HPDE6-E6E7 (cell line): ENCODE data around the gene TFCP2L1.

Source experiments
- DNase-seq: peaks from one replicate; pipeline ENCODE4 v3.0.0; 2011; ENCODE audit warnings: missing footprints; ENCODE audit errors: extremely low spot score

TFCP2L1 gene

DNA sequence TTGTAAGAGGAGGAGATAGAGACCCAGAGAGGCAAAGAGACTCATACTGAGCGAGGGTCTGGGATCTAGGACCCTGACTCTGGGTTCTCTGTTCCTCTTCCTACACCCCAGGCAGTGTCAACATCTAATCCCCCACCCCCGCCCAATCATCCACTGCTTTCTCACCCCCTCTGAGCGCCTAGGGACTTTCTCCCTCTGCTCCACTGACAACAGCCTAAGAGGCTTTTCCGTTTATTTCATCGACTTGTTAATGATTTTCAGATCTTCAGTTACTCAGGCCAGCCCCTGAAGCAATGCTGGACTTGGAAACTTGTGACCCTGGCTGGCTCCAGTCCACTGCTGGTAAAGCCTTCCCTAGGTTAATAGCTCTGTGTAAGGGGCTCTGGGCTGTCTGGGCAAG lies 65.1 kb downstream of the TFCP2L1 start:
- DNase-seq, result no peak

DNA sequence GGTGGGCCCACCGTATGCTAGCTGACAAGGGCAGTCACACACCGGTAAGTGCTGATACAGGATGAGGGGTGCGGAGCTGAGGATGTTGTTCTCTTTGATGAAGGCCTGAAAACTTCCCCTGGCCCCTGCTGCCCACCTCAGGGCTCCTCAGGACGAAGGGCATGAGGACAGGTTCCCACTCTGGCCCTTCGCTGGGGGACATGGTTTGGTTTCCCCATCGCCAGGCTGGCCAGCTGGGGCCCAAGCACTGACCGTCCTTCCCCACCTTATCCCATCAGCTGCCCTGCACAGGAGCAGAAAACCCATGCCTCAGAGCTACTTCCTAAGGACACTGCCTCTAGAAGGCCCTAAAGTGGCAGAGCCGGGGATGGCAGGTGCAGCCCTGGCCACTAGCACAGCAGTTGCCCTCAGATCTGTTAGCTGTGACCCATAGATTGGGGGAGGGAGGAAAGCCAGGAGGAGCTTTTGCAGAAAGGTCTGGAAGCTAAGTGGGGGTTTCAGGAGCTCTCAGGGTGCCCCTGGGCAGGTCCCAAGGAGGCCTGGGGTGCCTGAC lies 66.5 kb downstream of the TFCP2L1 start:
- no peak for DNase-seq

- DNase-seq, result no peak
Measured at GRCh38 chr2:121217627-121218026, 67.4 kb downstream of the TFCP2L1 start.

DNA sequence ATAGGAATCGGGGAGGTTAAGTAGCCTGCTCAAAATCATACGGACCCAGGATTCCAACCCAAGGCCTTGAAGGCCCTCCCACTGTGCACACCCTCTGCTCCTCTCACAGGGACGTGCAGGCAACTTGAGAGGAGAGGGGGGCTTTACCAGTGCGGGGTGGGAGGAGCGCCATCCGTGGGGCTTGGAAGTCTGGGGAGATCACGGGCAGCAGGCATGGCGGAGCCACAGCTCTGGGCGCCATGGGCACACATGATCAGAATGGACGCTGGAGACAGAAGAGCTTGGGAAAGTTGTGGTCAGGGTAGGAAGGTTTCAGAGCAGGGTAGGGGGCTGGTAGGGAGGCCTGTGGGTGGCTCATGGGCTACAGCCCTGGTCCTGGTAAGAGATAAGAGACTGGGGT lies 70.7 kb downstream of the TFCP2L1 start:
- no peak for DNase-seq

DNA sequence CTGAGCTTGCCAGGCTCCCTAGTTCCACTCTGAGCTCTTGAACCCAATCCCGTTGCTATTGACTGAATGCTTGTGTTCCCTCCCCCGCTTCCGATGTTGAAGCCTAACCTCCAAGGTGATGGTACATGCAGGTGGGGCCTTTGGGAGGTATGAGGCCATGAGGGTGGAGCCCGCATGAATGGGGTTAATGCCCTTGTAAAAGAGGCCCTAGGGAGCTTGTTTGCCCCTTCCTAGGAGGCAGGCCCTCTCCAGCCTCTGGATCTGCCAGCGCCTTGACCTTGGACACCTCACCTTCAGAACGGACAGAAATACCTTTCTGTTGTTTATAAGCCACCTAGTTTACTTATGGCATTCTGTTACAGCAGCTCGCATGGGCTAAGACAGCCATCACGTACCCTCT lies 71.6 kb downstream of the TFCP2L1 start:
- DNase-seq, result no peak

- no peak for DNase-seq
Measured at GRCh38 chr2:121212661-121213325, 72.2 kb downstream of the TFCP2L1 start.

GRCh38 chr2:121211689-121212151 lies 73.3 kb downstream of the TFCP2L1 start:
- peak; percentile 52 for DNase-seq

DNA sequence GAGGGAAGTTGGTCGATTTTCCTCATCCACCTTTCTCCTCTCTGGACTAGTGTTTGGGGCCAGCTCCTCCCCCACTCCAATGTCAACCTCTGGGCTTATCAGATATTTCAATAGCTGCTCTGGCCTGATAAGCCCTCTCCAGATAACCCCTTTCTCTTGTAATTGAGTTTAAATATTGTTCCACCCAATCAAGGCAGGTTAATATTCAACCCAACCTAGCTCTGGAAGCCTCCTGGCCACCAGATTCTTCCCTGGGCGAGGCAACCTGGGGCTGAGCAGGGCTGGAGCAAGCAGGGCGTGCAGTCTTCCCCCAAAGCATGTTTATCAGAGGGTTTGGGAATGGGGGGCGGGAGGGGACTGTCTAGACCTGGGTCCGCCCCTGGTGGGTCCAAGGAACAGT lies 73.8 kb downstream of the TFCP2L1 start:
- DNase-seq, result no peak

DNA sequence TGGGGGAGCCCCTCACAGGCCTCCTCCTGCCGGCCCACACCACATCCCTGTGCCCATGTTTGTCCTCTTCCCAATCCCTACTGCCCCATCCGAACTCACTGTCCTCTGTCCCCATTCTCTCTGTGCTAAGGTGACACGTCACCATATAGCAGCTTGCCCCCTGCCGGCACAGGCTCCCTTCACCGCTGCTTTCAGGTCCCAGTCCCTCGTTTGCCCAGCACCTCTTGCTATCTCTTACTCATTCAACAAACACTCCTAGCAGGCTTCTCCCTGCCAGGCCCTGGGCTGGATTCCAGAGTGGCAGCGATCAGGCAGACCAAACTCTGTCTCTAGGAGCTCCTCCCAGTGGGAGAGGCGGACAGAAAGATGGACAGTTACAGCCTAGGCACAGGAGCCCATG lies 74.3 kb downstream of the TFCP2L1 start:
- peak; percentile 15 for DNase-seq

GRCh38 chr2:121209014-121209610 lies 75.9 kb downstream of the TFCP2L1 start:
- DNase-seq, result no peak

- DNase-seq, result no peak
Measured at GRCh38 chr2:121207494-121207893, 77.5 kb downstream of the TFCP2L1 start.

- no peak for DNase-seq
Measured at GRCh38 chr2:121205321-121205942, 79.6 kb downstream of the TFCP2L1 start.

- no peak for DNase-seq
Measured at GRCh38 chr2:121203591-121204249, 81.3 kb downstream of the TFCP2L1 start.

GRCh38 chr2:121202541-121203310 lies 82.3 kb downstream of the TFCP2L1 start:
- DNase-seq, result no peak

DNA sequence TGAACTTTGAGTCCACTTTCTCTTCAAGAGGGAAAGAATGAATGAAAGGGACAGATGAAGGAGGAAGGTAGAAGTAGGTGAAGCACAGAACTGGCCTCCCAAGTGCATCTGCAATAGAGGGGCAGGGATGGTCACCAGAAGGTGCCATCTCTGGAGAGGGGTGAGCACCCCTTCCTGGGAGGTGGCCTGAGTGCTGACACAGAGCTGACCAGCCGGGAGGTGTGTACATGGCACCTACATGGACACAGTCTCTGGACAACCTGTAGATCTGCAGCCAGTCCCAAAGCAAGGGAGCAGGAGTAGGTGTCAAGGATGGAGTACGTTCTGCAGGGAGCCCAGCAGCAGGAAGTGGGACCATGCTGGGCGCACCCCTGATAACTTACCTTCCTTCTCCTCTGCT lies 83.2 kb downstream of the TFCP2L1 start:
- no peak for DNase-seq

DNA sequence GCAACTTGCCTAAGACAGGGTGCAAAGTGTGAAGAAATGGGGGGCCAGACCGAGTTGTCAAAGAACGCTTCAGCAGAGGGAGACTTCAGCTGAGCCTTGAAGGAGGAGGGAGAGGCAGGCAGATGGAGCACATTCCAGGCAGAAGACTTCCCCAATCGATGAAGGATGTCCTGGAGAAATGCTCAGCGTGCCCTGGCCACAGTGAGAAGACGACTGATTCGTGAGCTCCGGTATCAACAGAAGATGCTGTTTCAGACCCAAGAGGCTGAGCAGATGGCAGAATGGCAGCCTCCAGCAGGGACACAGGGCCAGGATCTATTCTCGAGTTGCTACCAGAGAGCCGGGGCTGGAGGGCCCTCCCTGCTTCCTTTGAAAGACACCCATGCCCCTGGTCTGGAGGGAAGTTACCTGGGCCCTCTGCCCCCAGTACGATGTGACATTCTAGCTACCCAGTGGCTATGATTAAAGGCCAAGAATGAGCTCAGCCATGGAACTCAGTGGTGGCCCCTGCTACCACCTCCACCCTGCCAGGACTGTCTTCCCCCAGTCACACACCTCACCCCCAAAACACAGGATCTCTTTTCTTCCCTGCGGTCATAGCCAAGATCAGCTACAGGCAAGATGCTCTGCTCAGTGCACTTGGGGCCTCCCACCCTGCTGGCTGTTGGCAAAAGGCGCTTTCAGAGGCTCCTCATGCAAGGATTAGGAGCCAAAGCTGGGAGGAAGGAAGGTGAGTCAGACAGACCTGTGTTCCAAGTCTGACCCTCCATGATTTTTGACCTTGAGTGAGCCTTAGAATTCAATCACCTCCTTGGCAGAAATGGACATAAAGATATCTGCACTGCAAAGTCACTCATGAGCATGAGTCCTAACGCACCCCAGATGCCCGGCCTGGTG lies 84.3 kb downstream of the TFCP2L1 start:
- DNase-seq, result no peak

DNA sequence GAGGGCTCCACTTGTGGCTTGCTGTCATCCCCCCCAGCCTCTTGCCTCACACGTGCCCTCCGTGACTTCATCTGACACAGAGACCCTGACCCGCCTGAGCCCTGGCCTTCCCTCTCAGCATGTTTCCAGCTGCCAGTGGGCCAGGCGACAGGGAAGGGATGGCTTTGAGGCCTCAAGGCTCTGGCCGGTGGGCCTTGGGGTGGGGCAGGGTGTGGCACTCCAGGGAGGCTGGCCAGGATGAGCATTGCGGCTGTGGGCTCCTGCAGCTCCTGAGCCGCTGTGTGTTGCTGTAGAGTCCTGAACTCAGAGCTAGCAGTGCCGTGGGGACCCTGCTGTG lies 85.0 kb downstream of the TFCP2L1 start:
- DNase-seq, result no peak

DNA sequence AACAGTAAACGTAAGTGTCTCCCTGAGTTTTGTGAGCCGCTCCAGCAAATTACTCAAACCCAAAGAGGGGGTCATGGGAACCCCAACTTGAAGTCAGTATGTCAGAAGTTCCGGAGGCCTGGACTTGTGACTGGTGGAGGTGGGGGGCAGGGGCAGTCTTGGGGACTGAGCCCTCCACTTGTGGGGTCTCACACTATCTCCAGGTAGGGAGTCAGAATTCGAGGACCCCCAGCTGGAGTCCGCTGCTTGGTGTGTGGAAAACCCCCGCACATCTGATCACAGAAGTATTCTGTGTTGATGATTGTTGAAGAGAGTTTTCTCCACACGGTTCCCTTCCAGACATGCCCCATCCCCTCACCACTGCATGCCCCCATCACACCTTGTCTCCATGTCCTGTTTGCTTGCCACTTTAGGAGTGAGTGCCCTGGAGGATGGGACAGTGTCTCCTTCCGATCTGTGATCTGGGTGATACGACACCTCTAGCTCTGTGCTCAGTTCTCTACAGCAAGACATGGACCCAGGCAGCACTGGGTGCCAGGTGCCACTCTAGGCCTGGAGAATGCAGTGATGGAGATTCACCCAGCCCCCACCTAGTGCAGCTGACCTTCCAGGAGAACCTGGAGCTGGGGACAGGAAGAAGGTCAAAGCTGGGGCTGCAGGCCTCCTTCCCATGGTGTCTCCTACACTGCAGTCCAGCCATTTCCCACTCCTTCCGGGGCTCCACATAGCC lies 85.6 kb downstream of the TFCP2L1 start:
- no peak for DNase-seq

DNA sequence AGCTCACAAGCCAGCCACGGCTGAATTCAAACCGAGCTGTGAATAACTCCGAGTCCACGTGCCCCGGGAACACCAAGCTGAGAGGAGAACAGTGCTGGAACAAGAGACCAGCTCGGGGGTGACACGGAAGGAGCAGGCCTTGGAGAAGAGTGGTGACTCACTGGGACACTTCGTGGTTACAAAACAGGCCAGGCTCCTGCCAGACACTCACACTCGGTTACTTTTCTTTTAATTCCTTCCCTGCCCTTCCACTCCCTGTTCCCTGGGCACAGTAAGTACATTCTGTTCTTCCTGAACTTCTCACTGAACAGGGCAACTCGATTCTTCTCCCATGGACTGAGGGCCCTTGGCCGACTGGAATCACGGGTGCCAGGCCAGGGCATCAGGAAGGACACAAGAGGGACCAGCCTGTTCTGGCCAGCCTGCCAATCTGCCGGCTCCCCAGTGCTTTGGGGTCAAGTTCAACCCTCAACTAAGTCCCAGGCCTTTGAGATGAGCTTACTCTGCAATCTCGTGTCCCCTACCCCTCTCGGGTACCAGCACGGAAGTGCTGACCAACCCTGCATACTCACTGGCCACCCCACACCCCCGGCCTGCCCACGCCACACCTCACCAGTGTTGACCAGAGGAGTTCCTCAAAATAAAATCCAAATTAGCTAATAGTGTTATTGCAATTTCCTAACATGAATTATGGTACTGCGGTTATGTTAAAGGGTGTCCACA lies 87.5 kb downstream of the TFCP2L1 start:
- DNase-seq, result peak; percentile 83

DNA sequence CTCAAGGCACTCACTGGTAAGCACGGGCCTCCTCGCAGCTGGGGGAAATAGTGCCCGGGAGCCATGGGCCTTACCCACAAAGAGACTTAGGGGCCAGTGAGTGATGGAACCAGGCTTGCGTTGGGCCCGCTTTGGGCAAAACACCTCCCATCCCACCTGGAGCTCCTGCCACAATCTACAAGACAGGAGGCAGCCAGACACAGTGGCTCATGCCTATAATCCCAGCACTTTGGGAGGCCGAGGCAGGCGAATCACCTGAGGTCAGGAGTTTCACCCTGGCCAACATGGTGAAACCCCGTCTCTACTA lies 88.2 kb downstream of the TFCP2L1 start:
- DNase-seq, result no peak
